M059J (cell line): Measurements from ENCODE around the gene SUCLG2. TPM values are rescaled to one million over a fixed set of nuclear protein-coding genes. Genes with fewer than 3 reads are reported as not detected.

ENCODE experiments used
- DNase-seq: peaks from one replicate; pipeline ENCODE4 v3.0.0-alpha.2; 2012; ENCODE audit warnings: low read depth
- total RNA-seq: library from RNA; depleted of rRNA; stranded (reverse); fragments of >200 nt; shearing (Covaris generic); gene quantifications from 2 replicates; pipeline ENCODE4 v1.2.3, GENCODE V29; 2014

SUCLG2 gene
- total RNA-seq, 1 experiment from 2014 or later, result 28.7 TPM

DNA sequence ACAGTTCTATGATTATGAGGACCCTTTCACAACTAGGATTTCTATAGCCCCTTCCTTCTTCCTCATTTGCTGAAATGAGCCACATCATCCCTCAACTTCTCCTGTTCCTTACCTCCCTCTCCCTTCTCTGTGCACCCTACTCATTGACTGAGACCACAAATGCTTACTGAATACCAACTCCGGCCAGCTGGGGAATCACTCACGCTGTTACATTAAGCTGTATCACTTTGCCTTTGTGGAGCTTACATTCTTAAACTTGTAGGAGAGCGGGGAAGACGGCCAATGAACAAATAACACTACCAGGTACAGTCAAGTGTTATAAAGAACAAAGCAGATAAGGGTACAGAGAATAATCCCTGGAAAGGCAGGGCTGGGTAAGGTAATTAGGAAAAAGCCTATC, 5.7 kb downstream of the SUCLG2 start:
- DNase-seq, result no peak

DNA sequence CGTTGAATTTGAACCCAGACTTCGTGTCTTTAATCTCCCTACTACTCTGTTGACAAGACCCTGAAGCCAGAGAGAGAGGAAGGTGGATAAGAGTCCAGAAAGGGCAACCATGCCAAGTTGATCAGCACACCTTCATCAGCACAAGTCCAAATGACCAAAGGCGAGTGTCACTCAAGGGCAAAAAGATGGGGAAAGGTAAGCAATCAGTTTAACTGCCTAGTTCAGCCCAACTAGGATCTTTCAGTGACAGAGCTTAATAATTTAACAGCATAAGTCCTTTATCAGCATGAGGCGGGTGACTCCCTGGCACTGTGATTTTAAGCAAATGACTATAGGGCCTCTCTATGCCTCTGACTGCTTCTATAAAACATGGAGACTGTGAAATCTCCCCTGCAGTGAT, 6.2 kb downstream of the SUCLG2 start:
- DNase-seq, result no peak

DNA sequence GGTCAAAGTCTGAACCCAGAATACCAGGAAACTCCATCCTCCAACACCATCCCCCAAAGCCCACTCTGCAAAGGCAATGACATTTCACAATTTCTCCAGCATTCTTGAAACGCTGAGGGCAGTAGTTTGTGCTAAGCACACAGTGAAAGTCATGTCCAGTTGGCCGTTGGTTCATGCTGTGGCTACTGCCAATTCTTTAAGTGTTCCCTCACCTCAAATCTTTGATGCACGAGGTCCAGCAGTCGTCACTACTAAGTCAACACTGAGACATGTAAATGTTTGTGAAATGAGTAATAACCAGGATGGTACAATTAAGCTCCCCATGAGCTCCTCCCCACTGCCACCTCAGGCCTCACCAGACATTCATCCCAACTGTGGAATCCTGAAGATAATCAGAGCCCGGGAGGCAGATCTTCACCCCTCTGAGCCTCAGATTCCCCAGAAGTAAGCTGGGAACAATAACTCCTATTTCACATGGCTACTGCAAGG, 7.0 kb downstream of the SUCLG2 start:
- DNase-seq, result peak; percentile 95

DNA sequence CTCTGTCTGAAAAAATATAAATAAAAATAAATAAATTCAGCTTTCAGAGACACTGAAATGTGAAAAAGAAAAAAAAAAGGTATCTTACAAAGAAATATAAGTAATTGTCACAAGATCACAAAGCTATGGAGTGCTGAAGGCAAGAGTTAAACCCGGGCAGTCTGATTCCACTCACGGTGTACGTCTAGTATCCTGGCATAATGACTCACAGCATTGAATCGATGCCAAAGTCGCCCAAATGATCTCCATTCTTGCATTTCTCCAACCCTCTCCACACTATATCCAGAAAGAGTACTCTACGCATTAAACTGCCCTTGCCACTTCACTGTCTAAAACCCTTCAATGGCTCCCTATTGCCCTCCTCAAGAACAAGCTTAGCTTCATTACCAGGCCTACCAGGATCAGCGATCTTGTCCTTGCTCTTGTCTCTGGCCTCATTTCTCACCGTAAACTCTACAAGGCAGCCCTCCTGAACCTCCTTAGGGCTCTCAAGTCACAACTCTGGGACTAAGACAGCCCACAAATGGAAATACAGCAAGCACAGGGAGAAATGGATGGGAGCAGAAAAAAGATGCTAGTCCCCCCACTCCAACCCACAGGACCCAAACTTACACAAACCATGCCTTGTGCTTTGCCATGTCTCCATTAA, 7.7 kb downstream of the SUCLG2 start:
- peak; percentile 74 for DNase-seq

- DNase-seq, result no peak
Observed at GRCh38 chr3:67644827-67645226, 9.6 kb downstream of the SUCLG2 start.

DNA sequence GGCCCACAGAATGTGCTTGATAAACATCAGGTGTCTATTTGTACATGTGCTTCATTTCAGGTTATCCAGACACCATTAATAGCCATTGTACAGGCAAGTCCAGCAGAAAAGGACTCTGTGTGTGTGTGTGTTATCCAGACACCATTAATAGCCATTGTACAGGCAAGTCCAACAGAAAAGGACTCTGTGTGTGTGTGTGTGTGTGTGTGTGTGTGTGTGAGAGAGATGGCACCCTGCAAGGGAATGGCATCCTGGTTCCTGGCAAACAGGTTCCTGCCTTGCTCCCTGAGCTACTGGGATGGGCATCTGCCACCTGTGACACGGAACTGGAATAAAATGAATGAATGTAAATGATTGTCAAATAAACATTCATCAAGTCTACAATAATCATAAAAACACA, 11.7 kb downstream of the SUCLG2 start:
- no peak for DNase-seq

DNA sequence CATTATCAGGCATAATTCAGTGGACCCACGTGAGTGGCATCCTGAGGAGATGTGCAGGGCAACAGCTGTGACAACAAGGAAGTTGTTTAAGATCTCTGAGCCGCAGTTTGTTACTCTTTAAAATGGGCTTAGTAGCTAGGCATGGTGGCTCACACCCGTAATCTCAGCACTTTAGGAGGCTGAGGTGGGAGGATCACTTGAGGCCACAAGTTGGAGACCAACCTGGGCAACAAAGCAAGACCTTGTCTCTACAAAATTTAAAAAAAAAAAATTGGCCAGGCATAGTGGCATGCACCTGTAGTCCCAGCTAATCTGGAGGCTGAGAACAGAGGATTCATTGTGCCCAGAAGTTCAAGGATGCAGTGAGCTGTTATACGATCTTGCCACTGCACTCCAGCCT, 12.2 kb downstream of the SUCLG2 start:
- DNase-seq, result no peak

GRCh38 chr3:67641451-67641850, 13.0 kb downstream of the SUCLG2 start:
- no peak for DNase-seq

DNA sequence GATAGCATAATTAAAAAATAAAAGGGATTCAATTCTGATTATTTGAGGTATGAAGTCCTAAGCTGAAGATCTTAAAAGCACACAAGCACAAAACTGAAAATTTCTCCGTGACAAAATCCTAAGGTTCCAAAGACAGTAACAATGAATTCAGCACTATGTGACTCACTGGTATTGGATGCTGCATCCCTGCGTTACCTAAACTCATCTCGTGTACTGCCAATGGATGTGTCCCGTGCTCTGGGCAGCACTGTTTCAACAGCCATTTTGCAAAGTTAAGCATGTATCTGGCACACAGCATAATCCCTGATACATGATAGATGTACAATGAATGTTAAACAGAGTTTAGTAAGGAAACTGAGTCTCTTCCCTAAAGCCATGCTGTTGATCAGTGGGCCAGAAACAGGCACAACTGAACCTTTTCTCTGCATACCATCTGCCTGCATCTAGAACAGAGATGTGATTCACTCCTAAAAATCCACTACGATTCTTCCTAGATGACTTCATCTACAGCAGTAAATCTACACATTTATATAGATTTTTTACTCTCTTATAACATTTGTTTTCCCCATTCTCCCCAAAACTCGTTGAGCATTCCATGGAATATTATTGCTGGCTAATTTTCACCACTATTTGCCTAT, 14.3 kb downstream of the SUCLG2 start:
- no peak for DNase-seq

- no peak for DNase-seq
Observed at GRCh38 chr3:67637255-67637900, 17.0 kb downstream of the SUCLG2 start.

- DNase-seq, result peak; percentile 22
Observed at GRCh38 chr3:67635806-67636205, 18.6 kb downstream of the SUCLG2 start.

DNA sequence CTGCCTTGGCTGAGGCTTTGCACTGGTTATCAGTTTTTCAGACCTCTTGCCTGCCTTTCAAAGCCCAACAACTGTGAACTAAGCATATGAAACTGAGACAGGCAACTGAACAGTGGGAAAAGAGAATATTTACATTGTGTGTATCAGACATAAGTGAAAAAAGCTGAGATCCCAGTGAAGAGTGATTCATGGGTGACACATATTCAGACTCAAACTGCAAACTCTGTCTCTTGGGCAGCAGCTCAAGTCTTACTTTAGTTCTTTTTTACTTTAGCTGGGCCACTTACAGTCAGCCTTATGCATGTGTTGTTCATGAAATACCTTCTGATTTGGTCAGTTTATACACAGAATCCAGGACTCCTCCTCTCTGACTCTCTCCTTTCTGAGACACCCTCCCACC, 19.2 kb downstream of the SUCLG2 start:
- DNase-seq, result peak; percentile 68

GRCh38 chr3:67630666-67631362, 23.6 kb downstream of the SUCLG2 start:
- no peak for DNase-seq

GRCh38 chr3:67624687-67625086, 29.7 kb downstream of the SUCLG2 start:
- no peak for DNase-seq

- DNase-seq, result no peak
Observed at GRCh38 chr3:67624078-67624477, 30.3 kb downstream of the SUCLG2 start.

DNA sequence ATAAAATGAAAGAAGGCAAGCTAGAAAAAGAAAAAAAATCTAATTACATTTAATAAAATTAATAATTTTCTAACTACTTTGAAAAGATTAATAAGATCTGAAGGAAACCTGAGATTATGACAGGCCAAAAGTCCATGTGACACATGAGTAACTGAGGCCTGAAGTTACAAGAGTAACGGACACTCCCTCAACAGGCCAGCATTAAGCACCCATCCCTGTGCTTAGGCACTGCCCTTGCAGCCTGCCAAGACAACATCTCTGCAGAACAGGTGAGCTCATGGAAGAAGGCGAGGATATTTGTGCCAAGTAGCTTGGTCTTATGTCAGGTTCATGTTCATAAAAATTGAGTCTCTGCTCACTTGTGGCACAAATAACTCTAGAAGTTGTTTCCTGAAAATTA, 31.8 kb downstream of the SUCLG2 start:
- no peak for DNase-seq

DNA sequence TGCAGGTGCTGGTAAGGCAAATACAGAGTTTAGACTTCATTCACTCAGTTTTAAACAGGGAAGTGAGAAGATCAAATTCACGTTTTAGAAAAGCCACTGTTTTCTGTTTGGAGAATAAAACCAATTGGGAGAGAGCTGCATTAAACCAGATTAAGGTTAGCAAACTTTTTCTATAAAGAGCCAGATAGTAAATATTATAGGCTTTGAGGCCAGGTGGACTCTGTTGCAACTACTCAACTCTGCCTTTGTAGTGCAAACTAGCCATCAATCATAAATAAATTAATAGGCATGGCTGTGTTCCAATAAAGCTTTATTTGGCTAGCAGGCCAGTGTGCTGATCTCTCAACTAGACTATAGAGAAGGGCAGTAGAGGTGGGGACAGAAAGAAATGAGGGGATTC, 33.5 kb downstream of the SUCLG2 start:
- no peak for DNase-seq

- peak; percentile 51 for DNase-seq
Observed at GRCh38 chr3:67619991-67620390, 34.4 kb downstream of the SUCLG2 start.

- DNase-seq, result no peak
Observed at GRCh38 chr3:67617518-67617917, 36.9 kb downstream of the SUCLG2 start.

- DNase-seq, result no peak
Observed at GRCh38 chr3:67616046-67616445, 38.4 kb downstream of the SUCLG2 start.

GRCh38 chr3:67614195-67614594, 40.2 kb downstream of the SUCLG2 start:
- DNase-seq, result no peak

- peak; percentile 53 for DNase-seq
Observed at GRCh38 chr3:67610458-67610857, 44.0 kb downstream of the SUCLG2 start.

DNA sequence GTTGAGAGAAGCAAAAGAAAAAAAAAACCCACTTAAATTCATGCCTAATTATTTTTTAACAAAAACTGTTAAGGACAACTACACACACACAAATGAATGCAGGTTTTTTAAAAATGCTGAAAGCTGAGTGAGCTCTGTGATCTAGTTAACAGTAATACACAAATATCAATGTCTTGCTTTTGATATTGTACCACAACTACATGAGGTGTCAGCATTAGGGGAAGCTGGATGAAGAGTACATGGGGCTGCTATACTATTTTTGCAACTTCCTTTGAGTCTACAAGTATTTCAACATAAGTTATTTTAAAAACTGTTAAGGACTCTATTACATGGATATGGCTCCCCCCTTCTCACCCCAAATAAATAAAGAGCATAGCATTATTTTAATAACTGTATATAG, 44.7 kb downstream of the SUCLG2 start:
- DNase-seq, result no peak
